H1 (cell line): ENCODE measurements around the gene PRR23B. TPM values are rescaled to one million over a fixed set of nuclear protein-coding genes. Genes with fewer than 3 reads are reported as not detected.

Source experiments
- CTBP2 ChIP-seq: IDR thresholded peaks from 2 replicates; pipeline ENCODE4 v1.7.0; 2011; ENCODE audit warnings: borderline replicate concordance, mild to moderate bottlenecking, moderate library complexity, mixed read lengths, low read length; ENCODE audit not compliant: insufficient read depth, insufficient read length
- EGR1 ChIP-seq: IDR thresholded peaks from 2 replicates; pipeline ENCODE4 v1.6.1; 2011; ENCODE audit warnings: low read depth, low read length, borderline replicate concordance
- GTF2F1 ChIP-seq: IDR thresholded peaks from 2 replicates; pipeline ENCODE4 v1.6.1; 2012; ENCODE audit warnings: low read depth, low read length, improper control_type of control experiment, borderline replicate concordance
- NRF1 ChIP-seq: IDR thresholded peaks from 2 replicates; pipeline ENCODE4 v1.6.1; 2011; ENCODE audit warnings: mild to moderate bottlenecking, low read depth, low read length, improper control_type of control experiment
- RAD21 ChIP-seq, 2 experiments: IDR thresholded peaks in 1 of 2; conservative IDR thresholded peaks in 1 of 2; 2 replicates each; pipeline ENCODE4 v1.6.1; 2011; ENCODE audit warnings: low read depth in 2 of 2, low read length in 2 of 2, improper control_type of control experiment in 1 of 2, inconsistent platforms in 1 of 2, mild to moderate bottlenecking in 1 of 2, moderate library complexity in 1 of 2
- RXRA ChIP-seq: IDR thresholded peaks from 2 replicates; pipeline ENCODE4 v1.6.1; 2011; ENCODE audit warnings: low read depth, mild to moderate bottlenecking, low read length, moderate library complexity; ENCODE audit not compliant: insufficient read depth
- SAP30 ChIP-seq: fragments of 300-600 bp; sonication (generic); IDR thresholded peaks from 2 replicates; pipeline ENCODE4 v1.7.1; 2012; ENCODE audit warnings: low read length, moderate library complexity, mild to moderate bottlenecking, inconsistent platforms; ENCODE audit not compliant: insufficient read depth, insufficient replicate concordance
- SIRT6 ChIP-seq: IDR thresholded peaks from one replicate; pipeline ENCODE4 v1.7.1; 2012; ENCODE audit warnings: low read length, inconsistent platforms
- TBP ChIP-seq: IDR thresholded peaks from 2 replicates; pipeline ENCODE4 v1.6.1; 2011; ENCODE audit warnings: low read depth, low read length, improper control_type of control experiment
- TCF12 ChIP-seq: IDR thresholded peaks from 2 replicates; pipeline ENCODE4 v1.6.1; 2011; ENCODE audit warnings: low read depth, mild to moderate bottlenecking, low read length
- polyA plus RNA-seq, 7 experiments: library from polyadenylated mRNA; depleted of rRNA in 3 of 7; stranded (reverse) in 5 of 7; unstranded in 2 of 7; fragments of >200 nt in 5 of 7; fragments of 200-250 nt in 2 of 7; gene quantifications; 1 replicate in 5 of 7; 2 replicates in 1 of 7; 4 replicates in 1 of 7; pipeline versions ENCODE4 v1.2.1 to v1.2.3, GENCODE V29; 2011 to 2013; ENCODE audit warnings: missing spikeins in 2 of 7, mixed read lengths in 2 of 7
- total RNA-seq: library from RNA; stranded (reverse); fragmentation: NEBNext Ultra II Directional; extraction: Animal tissue kit (Norgen Biotek cat#: 25700); gene quantifications from 2 replicates; pipeline ENCODE4 v1.2.1, GENCODE V29; 2021
- TF ChIP-seq, protein P1 (sequence below): fragments of 300-600 bp; sonication (generic); IDR thresholded peaks from 2 replicates; pipeline ENCODE4 v1.7.1; 2012; ENCODE audit warnings: low read length, moderate library complexity, mild to moderate bottlenecking, inconsistent platforms; ENCODE audit not compliant: insufficient replicate concordance

The PRR23B gene
- total and polyA plus RNA-seq, 2 of the 8 experiments (the other 6 are each of a cell fraction or from before 2014, with no cell fraction given) = not detected

DNA sequence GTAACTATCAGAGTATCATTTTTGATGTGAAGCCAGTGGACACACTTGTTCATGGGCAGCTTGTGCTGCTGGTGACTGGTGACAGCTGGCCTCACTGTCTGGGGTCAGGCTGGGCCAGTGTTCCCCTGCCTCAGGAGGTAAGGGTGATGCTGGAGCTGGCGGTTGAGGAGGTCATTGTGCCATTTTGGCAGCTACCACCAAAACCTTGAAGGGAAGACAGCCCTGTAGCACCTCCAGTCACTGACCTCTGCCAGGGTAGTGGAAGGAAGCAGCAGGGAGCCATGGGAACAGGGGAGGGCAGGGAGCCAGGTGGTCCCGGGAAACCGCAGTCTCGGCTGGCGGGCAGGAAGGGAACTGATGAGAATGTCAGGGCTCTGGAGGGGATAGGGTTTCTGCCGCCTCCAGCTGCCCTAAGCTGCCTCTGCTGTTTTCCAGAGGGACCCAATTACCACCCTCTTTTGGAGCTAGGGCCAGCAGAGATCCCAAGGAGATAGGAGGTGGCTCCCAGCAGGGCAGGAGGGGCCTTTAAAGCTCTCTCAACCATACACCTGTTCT is 48.9 kb downstream of the PRR23B start (continued):
- TF ChIP-seq, protein P1, sequence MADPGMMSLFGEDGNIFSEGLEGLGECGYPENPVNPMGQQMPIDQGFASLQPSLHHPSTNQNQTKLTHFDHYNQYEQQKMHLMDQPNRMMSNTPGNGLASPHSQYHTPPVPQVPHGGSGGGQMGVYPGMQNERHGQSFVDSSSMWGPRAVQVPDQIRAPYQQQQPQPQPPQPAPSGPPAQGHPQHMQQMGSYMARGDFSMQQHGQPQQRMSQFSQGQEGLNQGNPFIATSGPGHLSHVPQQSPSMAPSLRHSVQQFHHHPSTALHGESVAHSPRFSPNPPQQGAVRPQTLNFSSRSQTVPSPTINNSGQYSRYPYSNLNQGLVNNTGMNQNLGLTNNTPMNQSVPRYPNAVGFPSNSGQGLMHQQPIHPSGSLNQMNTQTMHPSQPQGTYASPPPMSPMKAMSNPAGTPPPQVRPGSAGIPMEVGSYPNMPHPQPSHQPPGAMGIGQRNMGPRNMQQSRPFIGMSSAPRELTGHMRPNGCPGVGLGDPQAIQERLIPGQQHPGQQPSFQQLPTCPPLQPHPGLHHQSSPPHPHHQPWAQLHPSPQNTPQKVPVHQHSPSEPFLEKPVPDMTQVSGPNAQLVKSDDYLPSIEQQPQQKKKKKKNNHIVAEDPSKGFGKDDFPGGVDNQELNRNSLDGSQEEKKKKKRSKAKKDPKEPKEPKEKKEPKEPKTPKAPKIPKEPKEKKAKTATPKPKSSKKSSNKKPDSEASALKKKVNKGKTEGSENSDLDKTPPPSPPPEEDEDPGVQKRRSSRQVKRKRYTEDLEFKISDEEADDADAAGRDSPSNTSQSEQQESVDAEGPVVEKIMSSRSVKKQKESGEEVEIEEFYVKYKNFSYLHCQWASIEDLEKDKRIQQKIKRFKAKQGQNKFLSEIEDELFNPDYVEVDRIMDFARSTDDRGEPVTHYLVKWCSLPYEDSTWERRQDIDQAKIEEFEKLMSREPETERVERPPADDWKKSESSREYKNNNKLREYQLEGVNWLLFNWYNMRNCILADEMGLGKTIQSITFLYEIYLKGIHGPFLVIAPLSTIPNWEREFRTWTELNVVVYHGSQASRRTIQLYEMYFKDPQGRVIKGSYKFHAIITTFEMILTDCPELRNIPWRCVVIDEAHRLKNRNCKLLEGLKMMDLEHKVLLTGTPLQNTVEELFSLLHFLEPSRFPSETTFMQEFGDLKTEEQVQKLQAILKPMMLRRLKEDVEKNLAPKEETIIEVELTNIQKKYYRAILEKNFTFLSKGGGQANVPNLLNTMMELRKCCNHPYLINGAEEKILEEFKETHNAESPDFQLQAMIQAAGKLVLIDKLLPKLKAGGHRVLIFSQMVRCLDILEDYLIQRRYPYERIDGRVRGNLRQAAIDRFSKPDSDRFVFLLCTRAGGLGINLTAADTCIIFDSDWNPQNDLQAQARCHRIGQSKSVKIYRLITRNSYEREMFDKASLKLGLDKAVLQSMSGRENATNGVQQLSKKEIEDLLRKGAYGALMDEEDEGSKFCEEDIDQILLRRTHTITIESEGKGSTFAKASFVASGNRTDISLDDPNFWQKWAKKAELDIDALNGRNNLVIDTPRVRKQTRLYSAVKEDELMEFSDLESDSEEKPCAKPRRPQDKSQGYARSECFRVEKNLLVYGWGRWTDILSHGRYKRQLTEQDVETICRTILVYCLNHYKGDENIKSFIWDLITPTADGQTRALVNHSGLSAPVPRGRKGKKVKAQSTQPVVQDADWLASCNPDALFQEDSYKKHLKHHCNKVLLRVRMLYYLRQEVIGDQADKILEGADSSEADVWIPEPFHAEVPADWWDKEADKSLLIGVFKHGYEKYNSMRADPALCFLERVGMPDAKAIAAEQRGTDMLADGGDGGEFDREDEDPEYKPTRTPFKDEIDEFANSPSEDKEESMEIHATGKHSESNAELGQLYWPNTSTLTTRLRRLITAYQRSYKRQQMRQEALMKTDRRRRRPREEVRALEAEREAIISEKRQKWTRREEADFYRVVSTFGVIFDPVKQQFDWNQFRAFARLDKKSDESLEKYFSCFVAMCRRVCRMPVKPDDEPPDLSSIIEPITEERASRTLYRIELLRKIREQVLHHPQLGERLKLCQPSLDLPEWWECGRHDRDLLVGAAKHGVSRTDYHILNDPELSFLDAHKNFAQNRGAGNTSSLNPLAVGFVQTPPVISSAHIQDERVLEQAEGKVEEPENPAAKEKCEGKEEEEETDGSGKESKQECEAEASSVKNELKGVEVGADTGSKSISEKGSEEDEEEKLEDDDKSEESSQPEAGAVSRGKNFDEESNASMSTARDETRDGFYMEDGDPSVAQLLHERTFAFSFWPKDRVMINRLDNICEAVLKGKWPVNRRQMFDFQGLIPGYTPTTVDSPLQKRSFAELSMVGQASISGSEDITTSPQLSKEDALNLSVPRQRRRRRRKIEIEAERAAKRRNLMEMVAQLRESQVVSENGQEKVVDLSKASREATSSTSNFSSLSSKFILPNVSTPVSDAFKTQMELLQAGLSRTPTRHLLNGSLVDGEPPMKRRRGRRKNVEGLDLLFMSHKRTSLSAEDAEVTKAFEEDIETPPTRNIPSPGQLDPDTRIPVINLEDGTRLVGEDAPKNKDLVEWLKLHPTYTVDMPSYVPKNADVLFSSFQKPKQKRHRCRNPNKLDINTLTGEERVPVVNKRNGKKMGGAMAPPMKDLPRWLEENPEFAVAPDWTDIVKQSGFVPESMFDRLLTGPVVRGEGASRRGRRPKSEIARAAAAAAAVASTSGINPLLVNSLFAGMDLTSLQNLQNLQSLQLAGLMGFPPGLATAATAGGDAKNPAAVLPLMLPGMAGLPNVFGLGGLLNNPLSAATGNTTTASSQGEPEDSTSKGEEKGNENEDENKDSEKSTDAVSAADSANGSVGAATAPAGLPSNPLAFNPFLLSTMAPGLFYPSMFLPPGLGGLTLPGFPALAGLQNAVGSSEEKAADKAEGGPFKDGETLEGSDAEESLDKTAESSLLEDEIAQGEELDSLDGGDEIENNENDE = no peak
- TF ChIP-seq GTF2F1 (no peak), NRF1 (no peak), TCF12 (no peak), EGR1 (no peak), RXRA (no peak), TBP (no peak), SIRT6 (no peak), SAP30 (no peak), CTBP2 (no peak), RAD21 (IDR thresholded peaks at IDR 0.05 in 1 of 2, conservative IDR thresholded peaks at IDR 0.05 in 1 of 2; ENCODE audit: low read depth in 2 of 2, low read length in 2 of 2) (no peak)
